Measurements from ENCODE around the gene USP47. TPM values are rescaled to one million over a fixed set of nuclear protein-coding genes. Genes with fewer than 3 reads are reported as not detected.
A peak's percentile ranks its signal among the peaks of the same experiment; 100 is the strongest.

Gene USP47
- total and polyA plus RNA-seq, 9 of the 15 experiments (the other 6 are each of a cell fraction or from before 2014, with no cell fraction given) = 13.1 to 63.6 (median 34.7) TPM

DNA sequence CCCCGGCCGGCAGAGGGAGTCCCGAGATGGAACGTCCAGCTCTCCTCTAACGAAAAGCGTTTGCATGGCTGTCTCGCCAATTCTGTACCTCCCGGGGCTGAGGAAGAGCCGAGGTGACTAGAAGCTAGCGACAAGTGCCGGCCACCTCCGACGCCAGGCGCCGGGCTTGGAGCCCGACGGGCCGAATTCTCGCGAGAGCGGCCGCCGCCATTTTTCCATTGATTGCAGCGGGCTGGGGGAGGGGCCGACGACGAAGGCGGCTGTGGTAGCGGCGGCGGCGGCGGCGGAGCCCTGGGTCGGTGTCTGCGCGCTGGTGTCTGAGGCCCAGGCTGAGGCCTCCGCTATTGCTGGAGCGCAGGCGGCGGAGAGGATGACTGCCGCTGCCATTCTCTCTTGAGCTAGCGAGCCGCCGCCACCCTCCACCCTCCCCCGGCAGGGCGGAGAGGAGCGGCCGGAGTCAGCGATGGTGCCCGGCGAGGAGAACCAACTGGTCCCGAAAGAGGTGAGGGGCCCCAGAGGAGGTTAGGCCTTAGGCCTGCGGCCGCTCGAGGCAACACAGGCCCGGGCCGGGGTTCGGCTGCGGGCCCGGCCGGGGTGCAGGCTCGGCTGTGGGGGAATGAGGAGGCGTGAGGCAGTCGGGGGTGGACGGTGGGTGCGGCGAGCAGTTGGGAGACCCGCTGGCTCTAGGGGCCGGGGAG is at the start of gene USP47 (continued):
- TF ChIP-seq, protein P1, sequence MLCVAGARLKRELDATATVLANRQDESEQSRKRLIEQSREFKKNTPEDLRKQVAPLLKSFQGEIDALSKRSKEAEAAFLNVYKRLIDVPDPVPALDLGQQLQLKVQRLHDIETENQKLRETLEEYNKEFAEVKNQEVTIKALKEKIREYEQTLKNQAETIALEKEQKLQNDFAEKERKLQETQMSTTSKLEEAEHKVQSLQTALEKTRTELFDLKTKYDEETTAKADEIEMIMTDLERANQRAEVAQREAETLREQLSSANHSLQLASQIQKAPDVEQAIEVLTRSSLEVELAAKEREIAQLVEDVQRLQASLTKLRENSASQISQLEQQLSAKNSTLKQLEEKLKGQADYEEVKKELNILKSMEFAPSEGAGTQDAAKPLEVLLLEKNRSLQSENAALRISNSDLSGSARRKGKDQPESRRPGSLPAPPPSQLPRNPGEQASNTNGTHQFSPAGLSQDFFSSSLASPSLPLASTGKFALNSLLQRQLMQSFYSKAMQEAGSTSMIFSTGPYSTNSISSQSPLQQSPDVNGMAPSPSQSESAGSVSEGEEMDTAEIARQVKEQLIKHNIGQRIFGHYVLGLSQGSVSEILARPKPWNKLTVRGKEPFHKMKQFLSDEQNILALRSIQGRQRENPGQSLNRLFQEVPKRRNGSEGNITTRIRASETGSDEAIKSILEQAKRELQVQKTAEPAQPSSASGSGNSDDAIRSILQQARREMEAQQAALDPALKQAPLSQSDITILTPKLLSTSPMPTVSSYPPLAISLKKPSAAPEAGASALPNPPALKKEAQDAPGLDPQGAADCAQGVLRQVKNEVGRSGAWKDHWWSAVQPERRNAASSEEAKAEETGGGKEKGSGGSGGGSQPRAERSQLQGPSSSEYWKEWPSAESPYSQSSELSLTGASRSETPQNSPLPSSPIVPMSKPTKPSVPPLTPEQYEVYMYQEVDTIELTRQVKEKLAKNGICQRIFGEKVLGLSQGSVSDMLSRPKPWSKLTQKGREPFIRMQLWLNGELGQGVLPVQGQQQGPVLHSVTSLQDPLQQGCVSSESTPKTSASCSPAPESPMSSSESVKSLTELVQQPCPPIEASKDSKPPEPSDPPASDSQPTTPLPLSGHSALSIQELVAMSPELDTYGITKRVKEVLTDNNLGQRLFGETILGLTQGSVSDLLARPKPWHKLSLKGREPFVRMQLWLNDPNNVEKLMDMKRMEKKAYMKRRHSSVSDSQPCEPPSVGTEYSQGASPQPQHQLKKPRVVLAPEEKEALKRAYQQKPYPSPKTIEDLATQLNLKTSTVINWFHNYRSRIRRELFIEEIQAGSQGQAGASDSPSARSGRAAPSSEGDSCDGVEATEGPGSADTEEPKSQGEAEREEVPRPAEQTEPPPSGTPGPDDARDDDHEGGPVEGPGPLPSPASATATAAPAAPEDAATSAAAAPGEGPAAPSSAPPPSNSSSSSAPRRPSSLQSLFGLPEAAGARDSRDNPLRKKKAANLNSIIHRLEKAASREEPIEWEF (CRISPR knock-in tag; IDR thresholded peaks at IDR 0.05) = no peak
- TF ChIP-seq DDX20 (tag; IDR thresholded peaks at IDR 0.05; ENCODE audit: low read depth) (no peak), HDAC6 (IDR thresholded peaks at IDR 0.05; ENCODE audit: low read depth, low read length) (no peak), ZNF785 (CRISPR knock-in tag; IDR thresholded peaks at IDR 0.05) (no peak), HMGN3 (IDR thresholded peaks at IDR 0.05; ENCODE audit: borderline replicate concordance, extremely low read depth, insufficient read length, low read depth, low read length) (peak; percentile 68), CHD1 (IDR thresholded peaks at IDR 0.05; ENCODE audit: low read length) (peak; percentile 30), CHCHD3 (CRISPR knock-in tag; IDR thresholded peaks at IDR 0.05) (no peak), MCM5 (IDR thresholded peaks at IDR 0.05; ENCODE audit: low read depth) (no peak), ZKSCAN8 (CRISPR knock-in tag; IDR thresholded peaks at IDR 0.05) (no peak), XRCC5 (IDR thresholded peaks at IDR 0.05; ENCODE audit: low read depth, low read length) (peak; percentile 72; the same call in 1 of the 2 replicates), SMARCB1 (IDR thresholded peaks at IDR 0.05; ENCODE audit: insufficient read length, low read depth) (no peak), RBM14 (IDR thresholded peaks at IDR 0.05; ENCODE audit: borderline replicate concordance, insufficient read depth, low read depth, low read length) (no peak), ZFP30 (CRISPR knock-in tag; IDR thresholded peaks at IDR 0.05; ENCODE audit: borderline replicate concordance) (no peak), ZEB2 (IDR thresholded peaks at IDR 0.05) (no peak), STAG1 (CRISPR knock-in tag; IDR thresholded peaks at IDR 0.05; ENCODE audit: borderline replicate concordance) (no peak), IRF2 (CRISPR knock-in tag; IDR thresholded peaks at IDR 0.05) (no peak), GATAD2B (IDR thresholded peaks at IDR 0.05; ENCODE audit: borderline replicate concordance) (peak; percentile 86), TAF1 (IDR thresholded peaks at IDR 0.05; ENCODE audit: control insufficient read depth, extremely low read depth, insufficient read depth, low read length, severe bottlenecking) (peak; percentile 91)
- TF ChIP-seq, protein P2, sequence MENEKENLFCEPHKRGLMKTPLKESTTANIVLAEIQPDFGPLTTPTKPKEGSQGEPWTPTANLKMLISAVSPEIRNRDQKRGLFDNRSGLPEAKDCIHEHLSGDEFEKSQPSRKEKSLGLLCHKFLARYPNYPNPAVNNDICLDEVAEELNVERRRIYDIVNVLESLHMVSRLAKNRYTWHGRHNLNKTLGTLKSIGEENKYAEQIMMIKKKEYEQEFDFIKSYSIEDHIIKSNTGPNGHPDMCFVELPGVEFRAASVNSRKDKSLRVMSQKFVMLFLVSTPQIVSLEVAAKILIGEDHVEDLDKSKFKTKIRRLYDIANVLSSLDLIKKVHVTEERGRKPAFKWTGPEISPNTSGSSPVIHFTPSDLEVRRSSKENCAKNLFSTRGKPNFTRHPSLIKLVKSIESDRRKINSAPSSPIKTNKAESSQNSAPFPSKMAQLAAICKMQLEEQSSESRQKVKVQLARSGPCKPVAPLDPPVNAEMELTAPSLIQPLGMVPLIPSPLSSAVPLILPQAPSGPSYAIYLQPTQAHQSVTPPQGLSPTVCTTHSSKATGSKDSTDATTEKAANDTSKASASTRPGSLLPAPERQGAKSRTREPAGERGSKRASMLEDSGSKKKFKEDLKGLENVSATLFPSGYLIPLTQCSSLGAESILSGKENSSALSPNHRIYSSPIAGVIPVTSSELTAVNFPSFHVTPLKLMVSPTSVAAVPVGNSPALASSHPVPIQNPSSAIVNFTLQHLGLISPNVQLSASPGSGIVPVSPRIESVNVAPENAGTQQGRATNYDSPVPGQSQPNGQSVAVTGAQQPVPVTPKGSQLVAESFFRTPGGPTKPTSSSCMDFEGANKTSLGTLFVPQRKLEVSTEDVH (IDR thresholded peaks at IDR 0.05; ENCODE audit: low read depth, partially characterized antibody) = no peak
- TF ChIP-seq, protein P3, sequence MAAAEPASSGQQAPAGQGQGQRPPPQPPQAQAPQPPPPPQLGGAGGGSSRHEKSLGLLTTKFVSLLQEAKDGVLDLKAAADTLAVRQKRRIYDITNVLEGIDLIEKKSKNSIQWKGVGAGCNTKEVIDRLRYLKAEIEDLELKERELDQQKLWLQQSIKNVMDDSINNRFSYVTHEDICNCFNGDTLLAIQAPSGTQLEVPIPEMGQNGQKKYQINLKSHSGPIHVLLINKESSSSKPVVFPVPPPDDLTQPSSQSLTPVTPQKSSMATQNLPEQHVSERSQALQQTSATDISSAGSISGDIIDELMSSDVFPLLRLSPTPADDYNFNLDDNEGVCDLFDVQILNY (CRISPR knock-in tag; IDR thresholded peaks at IDR 0.05) = no peak
